Coronary artery (tissue), 2 donors: ENCODE data around the gene SAMHD1.
A peak's percentile ranks its signal among the peaks of the same experiment; 100 is the strongest.

Source experiments
- DNase-seq: peaks from one replicate; pipeline ENCODE4 v3.0.0-alpha.2; 2017; ENCODE audit warnings: low spot score
- H3K27ac ChIP-seq, 2 donors: fragments of 200-600 bp; sonication (generic); one replicate each; pipeline ENCODE4 v1.5.1; 2016 to 2019
- H3K4me3 ChIP-seq: fragments of 200-600 bp; sonication (generic); 2 replicates; pipeline ENCODE4 v1.5.1; 2016; ENCODE audit warnings: mild to moderate bottlenecking, moderate library complexity
- CTCF ChIP-seq: fragments of 200-600 bp; sonication (generic); IDR thresholded peaks from one replicate; pipeline ENCODE4 v1.5.1; 2019; ENCODE audit warnings: antibody characterized with exemption

Gene SAMHD1

GRCh38 chr20:36988494-36988966 is 37.0 kb upstream of the SAMHD1 start:
- Histone ChIP-seq H3K27ac (peak overlapping the region in 1 of 2 donors; percentile 6), H3K4me3 (no peak overlapping the region)
- TF ChIP-seq CTCF, result no peak
- DNase-seq, result no peak

- H3K4me3 ChIP-seq, result no peak overlapping the region
- no peak overlapping the region for H3K27ac ChIP-seq
- TF ChIP-seq CTCF, result no peak
- no peak for DNase-seq
These were observed 32.7 kb upstream of the SAMHD1 start for GRCh38 chr20:36984257-36984638.

GRCh38 chr20:36975099-36975818 is 23.8 kb upstream of the SAMHD1 start:
- no peak for DNase-seq
- no peak overlapping the region for H3K4me3 ChIP-seq
- no peak overlapping the region for H3K27ac ChIP-seq
- no peak for TF ChIP-seq CTCF

- TF ChIP-seq CTCF, result no peak
- no peak for DNase-seq
- H3K27ac ChIP-seq, result no peak overlapping the region
These were observed 23.2 kb upstream of the SAMHD1 start for GRCh38 chr20:36974660-36975059.

GRCh38 chr20:36971103-36971502 is 19.6 kb upstream of the SAMHD1 start:
- no peak for DNase-seq
- Histone ChIP-seq H3K27ac (no peak overlapping the region), H3K4me3 (no peak overlapping the region)
- no peak for TF ChIP-seq CTCF

More at GRCh38 chr20:36974660-36975059, 23.2 kb upstream of the SAMHD1 start:
- no peak overlapping the region for H3K4me3 ChIP-seq

GRCh38 chr20:36969478-36970186 is 18.1 kb upstream of the SAMHD1 start:
- Histone ChIP-seq H3K27ac (peak overlapping the region in 1 of 2 donors; percentile 7), H3K4me3 (no peak overlapping the region)
- no peak for TF ChIP-seq CTCF
- no peak for DNase-seq

- no peak for DNase-seq
- TF ChIP-seq CTCF, result no peak
- no peak overlapping the region for H3K4me3 ChIP-seq
- no peak overlapping the region for H3K27ac ChIP-seq
These were observed 17.5 kb upstream of the SAMHD1 start for GRCh38 chr20:36969051-36969450.
